GM12875 (cell line): ENCODE data around the gene FBXO45.
"Not testable (repeated sequence)": the region's sequence is repeated elsewhere in the genome, so short reads cannot be mapped to it uniquely, and the experiment has no call there.

Experiments used
- H3K4me3 ChIP-seq: one replicate; pipeline ENCODE4 v1.5.1; 2011; ENCODE audit warnings: low read depth, low read length, control low read depth
- CTCF ChIP-seq: IDR thresholded peaks from 2 replicates; pipeline ENCODE4 v1.5.1; 2011; ENCODE audit warnings: low read depth, mild to moderate bottlenecking, control low read depth, inconsistent platforms, low read length, moderate library complexity, borderline replicate concordance; ENCODE audit not compliant: insufficient read depth

The FBXO45 gene

GRCh38 chr3:196634224-196634623, 65.8 kb downstream of the FBXO45 start:
- peak overlapping the region; percentile 72 for H3K4me3 ChIP-seq

GRCh38 chr3:196634829-196635228, 66.4 kb downstream of the FBXO45 start:
- no peak overlapping the region for H3K4me3 ChIP-seq
- TF ChIP-seq CTCF: no peak

More at GRCh38 chr3:196634224-196634623, 65.8 kb downstream of the FBXO45 start:
- no peak for TF ChIP-seq CTCF

DNA sequence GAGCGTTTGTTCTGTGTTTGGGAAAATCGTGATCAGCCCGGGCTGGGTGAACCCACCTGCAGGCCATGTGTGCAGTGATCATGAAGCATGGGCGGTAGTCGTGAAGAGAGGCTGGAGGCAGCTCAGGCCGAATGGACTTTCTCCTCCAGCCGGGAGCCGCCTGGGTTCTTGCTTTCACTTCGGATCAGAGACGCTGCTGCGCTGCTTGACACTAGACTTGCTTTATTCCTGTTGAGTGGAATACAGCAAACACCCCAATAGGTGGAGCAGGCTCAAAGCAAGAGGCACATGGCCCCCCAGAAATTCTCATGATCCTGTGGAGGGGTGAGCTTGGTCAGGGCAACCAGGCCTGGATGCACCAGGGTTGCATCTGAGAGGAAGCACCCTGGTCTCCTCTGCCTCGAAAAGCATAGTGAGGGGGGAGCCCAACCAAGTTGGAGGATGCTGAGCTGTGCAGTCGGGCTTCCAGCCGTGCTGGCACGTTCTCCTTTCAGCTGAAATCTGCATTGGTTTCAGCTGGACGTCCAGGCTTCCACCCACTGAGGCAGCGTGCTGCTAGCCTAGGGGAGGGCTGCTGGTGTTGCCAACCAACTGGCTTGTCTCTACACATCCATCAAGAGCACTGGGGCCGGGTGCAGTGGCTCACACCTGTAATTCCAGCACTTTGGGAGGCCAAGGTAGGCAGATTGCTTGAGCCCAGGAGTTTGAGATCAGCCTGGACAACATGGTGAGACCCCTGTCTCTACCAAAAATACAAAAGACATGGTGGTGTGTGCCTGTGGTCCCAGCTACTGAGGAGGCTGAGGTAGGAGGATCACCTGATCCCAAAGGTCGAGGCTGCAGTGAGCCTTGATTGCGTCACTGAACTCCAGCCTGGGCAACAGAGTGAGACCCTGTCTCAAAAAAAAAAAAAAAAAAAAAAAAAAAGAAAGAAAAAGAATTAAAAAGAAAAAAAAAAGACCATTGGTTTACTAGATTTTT, 68.2 kb downstream of the FBXO45 start:
- no peak overlapping the region for H3K4me3 ChIP-seq
- no peak for TF ChIP-seq CTCF

GRCh38 chr3:196637941-196638340, 69.5 kb downstream of the FBXO45 start:
- not testable (repeated sequence) for H3K4me3 ChIP-seq
